Measurements from ENCODE around the gene DRD1.

The DRD1 gene

GRCh38 chr5:175478008-175478383 is 34.0 kb upstream of the DRD1 start:
- ChIA-PET CTCF (interaction anchor here (0.7 to 2.1 kb wide), 2 partner anchors 13 to 58 kb away, joined by 3 to 11 read pairs; no protein-coding TSS in a partner anchor), POLR2A (ENCODE audit: low non-redundant PET) (interaction anchor here (0.6 to 0.8 kb wide), 3 partner anchors 10 to 1672 kb away, joined by 3 to 4 read pairs (median 3); no protein-coding TSS in a partner anchor)
- DNase-seq (ENCODE audit: low spot score): no peak
- TF ChIP-seq CTCF (conservative IDR thresholded peaks at IDR 0.05; ENCODE audit: low read depth): no peak
- peak overlapping the region; percentile 83 for H3K27ac ChIP-seq

DNA sequence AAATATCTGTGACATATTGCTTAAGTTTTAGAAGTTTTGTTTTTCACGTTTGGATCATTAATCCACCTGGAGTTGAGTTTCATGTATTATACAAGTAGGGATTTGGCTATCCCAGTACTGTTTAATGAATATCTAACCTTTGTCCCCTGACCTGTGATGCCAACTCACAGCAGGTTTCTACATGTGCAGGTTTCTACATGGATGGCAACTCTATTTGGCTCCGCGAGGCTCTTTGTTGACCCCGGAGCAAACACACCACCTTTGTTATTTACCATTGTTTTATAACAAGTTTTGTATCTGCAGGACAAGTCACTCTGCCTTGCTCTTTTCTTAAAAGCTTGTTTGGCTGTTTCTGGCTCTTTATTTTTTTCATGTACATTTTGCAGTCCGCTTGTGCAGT is 33.5 kb upstream of the DRD1 start:
- POLR2A ChIA-PET (ENCODE audit: low non-redundant PET): interaction anchor here (0.8 kb wide), 1 partner anchor 1672 kb away, joined by 3 read pairs; no protein-coding TSS in a partner anchor

DNA sequence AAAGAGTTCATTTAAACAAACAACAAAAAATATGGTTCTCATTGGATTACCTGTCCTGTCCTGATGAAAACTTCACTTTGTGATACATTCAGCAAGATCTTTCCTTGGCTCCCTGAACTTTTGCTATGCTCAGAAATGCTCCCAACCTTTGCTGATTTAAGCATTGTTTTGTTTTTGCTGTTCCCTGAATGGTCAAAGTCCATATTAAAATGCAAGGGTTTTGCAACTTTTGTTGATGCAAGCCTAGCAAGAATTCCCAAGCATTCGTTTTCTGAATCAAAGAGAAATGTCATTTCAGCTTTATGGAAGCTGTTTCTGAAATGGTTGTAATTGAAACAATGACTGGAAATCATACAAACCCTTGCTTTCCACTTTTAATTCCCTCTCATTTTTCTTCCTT is 31.3 kb upstream of the DRD1 start:
- no peak for DNase-seq (ENCODE audit: low spot score)
- CTCF ChIA-PET: no interaction called here
- POLR2A ChIA-PET (ENCODE audit: low non-redundant PET): no interaction called here

More for the DNA sequence above, 33.5 kb upstream of the DRD1 start:
- DNase-seq (ENCODE audit: low spot score): no peak
- CTCF ChIA-PET: interaction anchor here (2.1 kb wide), 1 partner anchor 12 kb away, joined by 11 read pairs; no protein-coding TSS in a partner anchor
- no peak overlapping the region for H3K27ac ChIP-seq
- TF ChIP-seq CTCF (conservative IDR thresholded peaks at IDR 0.05; ENCODE audit: low read depth): no peak

GRCh38 chr5:175472378-175472777 is 28.4 kb upstream of the DRD1 start:
- TF ChIP-seq CTCF (conservative IDR thresholded peaks at IDR 0.05; ENCODE audit: low read depth): no peak
- POLR2A ChIA-PET (ENCODE audit: low non-redundant PET): no interaction called here
- H3K27ac ChIP-seq: no peak overlapping the region
- CTCF ChIA-PET: no interaction called here
- no peak for DNase-seq (ENCODE audit: low spot score)

More for the DNA sequence above, 31.3 kb upstream of the DRD1 start:
- TF ChIP-seq CTCF (conservative IDR thresholded peaks at IDR 0.05; ENCODE audit: low read depth): no peak
- H3K27ac ChIP-seq: no peak overlapping the region

DNA sequence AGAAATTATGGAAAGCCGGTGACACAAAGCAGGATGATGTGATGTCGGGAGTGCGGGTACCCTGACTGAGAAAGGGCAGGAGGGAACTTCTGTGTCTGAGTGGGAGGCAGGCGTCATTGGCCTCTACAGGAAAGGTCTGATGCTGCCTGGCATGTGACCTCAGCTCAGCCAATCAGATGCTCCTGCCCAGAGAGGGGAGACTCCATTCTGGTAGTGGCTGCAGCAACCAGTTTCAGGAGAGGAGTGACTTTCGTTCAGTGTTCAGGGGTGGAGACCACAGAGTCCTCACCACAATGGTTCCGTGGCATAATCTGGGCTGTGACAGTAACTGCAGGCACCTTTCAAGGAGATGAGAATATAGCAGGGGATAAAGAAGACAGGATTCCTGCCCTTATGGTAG is 27.6 kb upstream of the DRD1 start:
- TF ChIP-seq CTCF (conservative IDR thresholded peaks at IDR 0.05; ENCODE audit: low read depth): no peak
- ChIA-PET POLR2A (ENCODE audit: low non-redundant PET) (no interaction called here), CTCF (no interaction called here)
- H3K27ac ChIP-seq: no peak overlapping the region
- DNase-seq (ENCODE audit: low spot score): no peak

- DNase-seq (ENCODE audit: low spot score): no peak
- CTCF ChIA-PET: no interaction called here
- no peak overlapping the region for H3K27ac ChIP-seq
- POLR2A ChIA-PET (ENCODE audit: low non-redundant PET): no interaction called here
- no peak for TF ChIP-seq CTCF (conservative IDR thresholded peaks at IDR 0.05; ENCODE audit: low read depth)
Observed at GRCh38 chr5:175471196-175471595, 27.2 kb upstream of the DRD1 start.

Data from RWPE1 (cell line).